Caco-2 (cell line): ENCODE measurements around the gene NLGN1. TPM values are rescaled to one million over a fixed set of nuclear protein-coding genes. Genes with fewer than 3 reads are reported as not detected.

Experiments
- BruUV-seq: library from RNA; stranded (reverse); fragments of 400-500 nt; replicated peaks from 2 replicates; lab custom pipeline; 2021; lab: Mats Ljungman, UMichigan
- CTCF ChIA-PET: fragments of 300-600 bp; sonication (Branson Sonifier 250); formaldehyde crosslinking; loops from one replicate; lab custom pipeline; 2022; ENCODE audit warnings: antibody characterized with exemption; lab: Charles Lee
- POLR2A ChIA-PET: fragments of 300-600 bp; sonication (Branson Sonifier 250); formaldehyde crosslinking; loops from one replicate; lab custom pipeline; 2022; ENCODE audit warnings: antibody characterized with exemption; lab: Charles Lee
- DNase-seq, 2 experiments: peaks; one replicate each; pipeline versions ENCODE4 v3.0.0 to v3.0.0-alpha.2; 2020 to 2022
- H3K27me3 ChIP-seq: replicated peaks from 2 replicates; pipeline ENCODE4 v1.6.0; 2011; ENCODE audit warnings: low read length; ENCODE audit not compliant: control insufficient read depth, insufficient read depth
- H3K36me3 ChIP-seq: 2 replicates; pipeline ENCODE4 v1.5.1; 2011; ENCODE audit warnings: low read length; ENCODE audit not compliant: control insufficient read depth, insufficient read depth
- H3K4me1 ChIP-seq: fragments of 250-450 bp; sonication (Bioruptor Pico); 2 replicates; pipeline ENCODE4 v1.5.1; 2020; ENCODE audit warnings: mild to moderate bottlenecking
- H3K4me3 ChIP-seq: 2 replicates; pipeline ENCODE4 v1.5.1; 2011; ENCODE audit warnings: low read depth, mild to moderate bottlenecking, control low read depth, low read length
- H3K9me3 ChIP-seq: fragments of 250-450 bp; sonication (Bioruptor Pico); 2 replicates; pipeline ENCODE4 v1.5.1; 2020; ENCODE audit warnings: mild to moderate bottlenecking, moderate library complexity
- H3K27ac Mint-ChIP-seq: one replicate; pipeline ENCODE4 v1.8.0; 2022; ENCODE audit warnings: mixed read lengths; ENCODE audit not compliant: unreplicated experiment
- H3K27me3 Mint-ChIP-seq: one replicate; pipeline ENCODE4 v1.8.0; 2022; ENCODE audit warnings: mixed read lengths; ENCODE audit not compliant: insufficient read depth, unreplicated experiment
- H3K36me3 Mint-ChIP-seq: one replicate; pipeline ENCODE4 v1.8.0; 2022; ENCODE audit warnings: mild to moderate bottlenecking, mixed read lengths; ENCODE audit not compliant: insufficient read depth, unreplicated experiment
- H3K4me1 Mint-ChIP-seq: one replicate; pipeline ENCODE4 v1.8.0; 2022; ENCODE audit warnings: low read depth, mixed read lengths; ENCODE audit not compliant: unreplicated experiment
- H3K4me3 Mint-ChIP-seq: one replicate; pipeline ENCODE4 v1.8.0; 2022; ENCODE audit warnings: mild to moderate bottlenecking, moderate library complexity, mixed read lengths; ENCODE audit not compliant: unreplicated experiment
- H3K9me3 Mint-ChIP-seq: one replicate; pipeline ENCODE4 v1.8.0; 2022; ENCODE audit warnings: mixed read lengths; ENCODE audit not compliant: unreplicated experiment
- CTCF ChIP-seq, 2 experiments: fragments of 200-600 bp in 1 of 2; IDR thresholded peaks; 1 replicate in 1 of 2; 2 replicates in 1 of 2; pipeline versions ENCODE4 v1.5.1 to v1.8.0; 2011 to 2022; ENCODE audit warnings: antibody characterized with exemption in 1 of 2, control low read depth in 1 of 2, inconsistent platforms in 1 of 2, low read depth in 1 of 2, low read length in 1 of 2, mild to moderate bottlenecking in 1 of 2, moderate library complexity in 1 of 2; ENCODE audit not compliant: insufficient read depth in 1 of 2, severe bottlenecking in 1 of 2, unreplicated experiment in 1 of 2
- intact Hi-C: fragments of 100-400 bp; cut with micrococcal nuclease; formaldehyde crosslinking; loops from one replicate; pipeline ENCODE4 v1.10.0; 2022; ENCODE audit not compliant: unreplicated experiment
- total RNA-seq: library from RNA; stranded (reverse); gene quantifications from 2 replicates; pipeline ENCODE4 v1.2.3, GENCODE V29; 2022

Gene NLGN1
- total RNA-seq, 1 experiment from 2014 or later = not detected

- Histone ChIP-seq H3K9me3 (no peaks in the 10 kb centered on the region), H3K36me3 (no peaks in the 10 kb centered on the region), H3K4me3 (no peak overlapping the region), H3K4me1 (no peaks in the 10 kb centered on the region), H3K27me3 (no peaks in the 10 kb centered on the region)
- Mint-ChIP-seq H3K9me3 (no peaks in the 10 kb centered on the region), H3K27ac (no peak overlapping the region), H3K4me1 (no peaks in the 10 kb centered on the region), H3K4me3 (no peak overlapping the region), H3K36me3 (no peaks in the 10 kb centered on the region), H3K27me3 (peaks cover 4% of the 10 kb centered on the region)
- TF ChIP-seq CTCF (IDR thresholded peaks at IDR 0.05; ENCODE audit: insufficient read depth in 1 of 2, low read depth in 1 of 2, low read length in 1 of 2, severe bottlenecking in 1 of 2, unreplicated experiment in 1 of 2) = no peak
- POLR2A ChIA-PET = no interaction called here
- CTCF ChIA-PET = no interaction called here
- intact Hi-C loops = no loop called here
- DNase-seq = no peak
- BruUV-seq = no TSS peak
Measured at GRCh38 chr3:174016186-174016585, 618.6 kb downstream of the NLGN1 start.

- Mint-ChIP-seq H3K27me3 (no peaks in the 10 kb centered on the region), H3K36me3 (no peaks in the 10 kb centered on the region), H3K27ac (no peak overlapping the region), H3K4me1 (no peaks in the 10 kb centered on the region), H3K4me3 (no peak overlapping the region), H3K9me3 (no peaks in the 10 kb centered on the region)
- intact Hi-C loops = no loop called here
- Histone ChIP-seq H3K36me3 (no peaks in the 10 kb centered on the region), H3K9me3 (no peaks in the 10 kb centered on the region), H3K4me3 (no peak overlapping the region), H3K4me1 (no peaks in the 10 kb centered on the region), H3K27me3 (no peaks in the 10 kb centered on the region)
- no peak for TF ChIP-seq CTCF (IDR thresholded peaks at IDR 0.05; ENCODE audit: insufficient read depth in 1 of 2, low read depth in 1 of 2, low read length in 1 of 2, severe bottlenecking in 1 of 2, unreplicated experiment in 1 of 2)
- no TSS peak for BruUV-seq
- ChIA-PET CTCF (no interaction called here), POLR2A (no interaction called here)
- no peak for DNase-seq
Measured at GRCh38 chr3:174020156-174020555, 622.6 kb downstream of the NLGN1 start.

GRCh38 chr3:174023421-174023820, 625.9 kb downstream of the NLGN1 start:
- POLR2A ChIA-PET = no interaction called here
- no peaks in the 10 kb centered on the region for H3K27me3 Mint-ChIP-seq
- no peaks in the 10 kb centered on the region for H3K4me1 ChIP-seq
- peaks cover 7% of the 10 kb centered on the region for H3K9me3 Mint-ChIP-seq
- intact Hi-C loops = no loop called here
- H3K4me3 ChIP-seq = no peak overlapping the region
- no peaks in the 10 kb centered on the region for H3K27me3 ChIP-seq
- no peaks in the 10 kb centered on the region for H3K36me3 ChIP-seq
- DNase-seq = no peak
- no TSS peak for BruUV-seq
- H3K4me3 Mint-ChIP-seq = no peak overlapping the region
- no peaks in the 10 kb centered on the region for H3K9me3 ChIP-seq
- no peak for TF ChIP-seq CTCF (IDR thresholded peaks at IDR 0.05; ENCODE audit: insufficient read depth in 1 of 2, low read depth in 1 of 2, low read length in 1 of 2, severe bottlenecking in 1 of 2, unreplicated experiment in 1 of 2)
- H3K4me1 Mint-ChIP-seq = no peaks in the 10 kb centered on the region
- CTCF ChIA-PET = no interaction called here
- no peaks in the 10 kb centered on the region for H3K36me3 Mint-ChIP-seq
- H3K27ac Mint-ChIP-seq = no peak overlapping the region
